Fibroblast of villous mesenchyme (primary cell): Measurements from ENCODE around the gene GOLGA8J. TPM values are rescaled to one million over a fixed set of nuclear protein-coding genes. Genes with fewer than 3 reads are reported as not detected.
"Not testable (repeated sequence)": the region's sequence is repeated elsewhere in the genome, so short reads cannot be mapped to it uniquely, and the experiment has no call there.

ENCODE experiments used
- DNase-seq: peaks from one replicate; pipeline ENCODE4 v3.0.0-alpha.2; 2010; ENCODE audit warnings: low read depth
- H3K4me3 ChIP-seq: 2 replicates; pipeline ENCODE4 v1.5.1; 2011; ENCODE audit warnings: low read depth, mild to moderate bottlenecking, low read length
- total RNA-seq: library from RNA; depleted of rRNA; stranded (reverse); fragments of >200 nt; gene quantifications from 2 replicates; pipeline ENCODE4 v1.2.3, GENCODE V29; 2012
- TF ChIP-seq, protein P1 (sequence below): IDR thresholded peaks from 2 replicates; pipeline ENCODE4 v1.5.1; 2012; ENCODE audit warnings: low read depth, mild to moderate bottlenecking, low read length; ENCODE audit not compliant: insufficient read depth

Gene GOLGA8J
- total RNA-seq: not detected in 2 replicates

DNA sequence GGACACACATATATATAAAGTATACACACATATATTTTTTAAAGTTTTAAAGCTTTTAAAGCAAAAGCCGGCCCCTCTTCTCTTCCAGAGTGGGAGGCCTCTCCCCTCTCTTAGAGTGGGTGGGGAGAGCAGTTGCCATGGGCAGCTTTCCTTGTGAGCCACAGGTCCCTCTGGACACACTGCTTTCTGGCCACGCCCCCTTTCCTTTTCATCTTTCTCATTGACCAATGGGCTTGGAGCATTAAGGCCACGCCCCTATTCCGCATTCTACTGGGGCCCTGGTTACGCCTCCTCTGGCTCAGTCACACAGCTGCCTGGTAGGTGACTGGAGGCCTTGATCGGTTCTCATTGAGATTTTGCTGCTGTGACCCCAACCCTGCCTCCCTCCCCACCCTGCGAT is at the start of gene GOLGA8J:
TSS of gene GOLGA8J (plus strand) at position 301 of the 400 bp plus-strand sequence. CDS start at position 399, 98 bp downstream.
- DNase-seq, H3K4me3 ChIP-seq: not testable (repeated sequence)

- no peak overlapping the region for H3K4me3 ChIP-seq
- DNase-seq: no peak
- TF ChIP-seq, protein P1, sequence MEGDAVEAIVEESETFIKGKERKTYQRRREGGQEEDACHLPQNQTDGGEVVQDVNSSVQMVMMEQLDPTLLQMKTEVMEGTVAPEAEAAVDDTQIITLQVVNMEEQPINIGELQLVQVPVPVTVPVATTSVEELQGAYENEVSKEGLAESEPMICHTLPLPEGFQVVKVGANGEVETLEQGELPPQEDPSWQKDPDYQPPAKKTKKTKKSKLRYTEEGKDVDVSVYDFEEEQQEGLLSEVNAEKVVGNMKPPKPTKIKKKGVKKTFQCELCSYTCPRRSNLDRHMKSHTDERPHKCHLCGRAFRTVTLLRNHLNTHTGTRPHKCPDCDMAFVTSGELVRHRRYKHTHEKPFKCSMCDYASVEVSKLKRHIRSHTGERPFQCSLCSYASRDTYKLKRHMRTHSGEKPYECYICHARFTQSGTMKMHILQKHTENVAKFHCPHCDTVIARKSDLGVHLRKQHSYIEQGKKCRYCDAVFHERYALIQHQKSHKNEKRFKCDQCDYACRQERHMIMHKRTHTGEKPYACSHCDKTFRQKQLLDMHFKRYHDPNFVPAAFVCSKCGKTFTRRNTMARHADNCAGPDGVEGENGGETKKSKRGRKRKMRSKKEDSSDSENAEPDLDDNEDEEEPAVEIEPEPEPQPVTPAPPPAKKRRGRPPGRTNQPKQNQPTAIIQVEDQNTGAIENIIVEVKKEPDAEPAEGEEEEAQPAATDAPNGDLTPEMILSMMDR: no peak
Observed at GRCh38 chr15:30033211-30033610, 49.5 kb upstream of the GOLGA8J start.

DNA sequence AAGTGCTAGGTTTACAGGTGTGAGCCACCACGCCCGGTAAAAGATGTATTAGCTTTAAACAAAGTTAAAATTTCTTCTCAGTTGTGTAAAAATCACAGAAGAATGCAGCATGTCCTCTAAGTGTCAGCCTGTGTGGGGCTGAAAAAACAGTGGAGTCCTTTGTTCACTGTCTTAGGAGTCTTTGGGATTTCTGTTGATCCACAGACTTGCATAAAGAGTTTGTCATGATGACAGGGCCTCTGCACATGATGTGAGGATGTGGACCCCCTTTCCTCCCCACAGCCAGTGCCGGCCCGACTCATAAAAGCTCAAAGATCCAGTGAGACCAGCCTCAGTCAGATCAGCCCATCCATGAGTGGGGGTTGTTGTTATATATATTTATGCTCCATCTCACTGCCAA is 49.0 kb upstream of the GOLGA8J start:
- TF ChIP-seq, protein P1: no peak
- no peak overlapping the region for H3K4me3 ChIP-seq
- no peak for DNase-seq

DNA sequence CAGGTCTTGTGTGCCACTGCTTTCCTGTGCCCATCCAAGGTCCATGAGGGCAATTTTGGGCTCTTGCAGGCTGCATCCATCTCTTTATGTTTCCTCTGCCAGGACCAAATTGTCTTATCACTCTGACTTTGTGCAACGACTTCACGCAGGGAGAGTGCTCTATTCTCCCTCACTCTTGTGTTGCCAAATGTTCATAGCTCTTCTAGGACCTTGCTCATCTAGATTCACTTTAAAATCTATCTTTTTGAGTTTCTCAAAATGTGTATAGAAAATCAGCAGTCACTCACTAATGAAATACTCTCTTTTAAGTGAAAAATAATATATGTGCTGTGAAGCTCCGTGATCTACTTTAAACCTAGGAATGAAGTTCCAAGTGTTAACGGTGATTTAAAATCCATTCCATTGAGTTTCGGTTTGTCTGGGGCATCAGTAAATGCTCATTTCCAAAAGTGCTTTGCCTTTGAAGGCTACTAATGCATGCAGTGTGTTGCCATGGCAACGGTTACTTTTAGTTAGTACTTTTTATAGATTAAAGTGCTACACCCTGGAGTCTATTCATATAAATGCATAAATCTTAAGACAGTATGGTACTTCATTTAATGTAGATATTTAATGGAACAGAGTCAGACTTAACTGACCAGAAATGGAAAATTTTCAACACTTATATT is 46.6 kb upstream of the GOLGA8J start:
- H3K4me3 ChIP-seq: no peak overlapping the region
- TF ChIP-seq, protein P1: no peak
- no peak for DNase-seq

DNA sequence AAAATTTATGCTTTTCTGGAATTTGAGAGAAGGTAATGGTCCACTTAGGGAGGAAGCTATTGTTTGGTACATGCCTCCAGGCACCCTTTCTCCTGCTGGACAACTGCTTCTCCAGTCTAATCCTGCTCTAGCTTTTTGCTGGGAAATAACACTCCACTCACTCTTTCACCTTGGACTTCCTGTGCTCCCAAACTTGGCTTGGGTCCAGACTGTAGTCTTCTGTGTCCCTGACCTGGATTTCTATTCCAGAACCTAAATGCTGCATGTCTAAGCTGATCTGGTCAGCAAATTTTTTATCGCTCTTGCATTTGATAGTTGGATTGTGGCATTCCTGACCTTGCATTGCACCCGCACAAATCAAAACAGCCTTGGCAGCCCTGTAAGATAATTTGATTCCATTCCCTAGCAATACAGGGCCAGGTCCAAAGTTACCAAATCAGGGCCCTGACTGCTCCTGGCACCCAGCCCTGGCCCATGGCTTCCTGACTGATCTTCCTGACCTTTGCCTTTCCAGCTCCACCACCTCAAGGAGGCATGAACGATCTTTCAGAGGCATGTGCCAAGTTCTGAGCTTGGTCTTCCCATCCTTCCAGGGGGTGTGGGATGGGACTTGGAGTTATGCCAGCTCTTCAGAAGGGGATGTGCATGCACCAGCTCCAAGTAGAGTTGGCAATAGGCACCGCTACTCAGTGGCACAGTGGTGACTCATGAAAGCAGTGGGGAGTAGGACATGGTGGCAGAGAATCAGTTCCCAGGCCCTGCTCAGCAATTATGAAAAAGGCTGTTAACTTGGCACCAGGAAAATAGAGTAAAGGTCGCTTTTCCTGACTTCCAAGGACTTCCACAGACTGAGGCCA is 43.9 kb upstream of the GOLGA8J start:
- TF ChIP-seq, protein P1: no peak
- no peak for DNase-seq

GRCh38 chr15:30041868-30042267 is 40.9 kb upstream of the GOLGA8J start:
- no peak for DNase-seq
- H3K4me3 ChIP-seq: no peak overlapping the region
- TF ChIP-seq, protein P1: no peak

More for the DNA sequence above, 43.9 kb upstream of the GOLGA8J start:
- H3K4me3 ChIP-seq: no peak overlapping the region

GRCh38 chr15:30042556-30042955 is 40.2 kb upstream of the GOLGA8J start:
- TF ChIP-seq, protein P1: no peak
- DNase-seq: peak; percentile 37
- no peak overlapping the region for H3K4me3 ChIP-seq
